Stimulated activated CD8-positive, alpha-beta memory T cell treated with anti-CD3 and anti-CD28 coated beads, Interleukin-4, amount 100 ng/mL, for 48 hours (primary cell): ENCODE results near the gene GTF2A2.
"Not testable (repeated sequence)": the region's sequence is repeated elsewhere in the genome, so short reads cannot be mapped to it uniquely, and the experiment has no call there.

Experiments
- DNase-seq: peaks from one replicate; pipeline ENCODE4 v3.0.0-alpha.2; 2020

GTF2A2 gene

GRCh38 chr15:59668556-59668955 is 11.2 kb upstream of the GTF2A2 start:
- no peak for DNase-seq

GRCh38 chr15:59662260-59662659 is 4.9 kb upstream of the GTF2A2 start:
- no peak for DNase-seq

- DNase-seq, result no peak
These were observed 2.1 kb upstream of the GTF2A2 start for GRCh38 chr15:59659366-59659765.

GRCh38 chr15:59657635-59658125 is 365 bp upstream of the GTF2A2 start:
- DNase-seq, result no peak

GRCh38 chr15:59654046-59654445 is 3.3 kb downstream of the GTF2A2 start:
- no peak for DNase-seq

GRCh38 chr15:59649603-59650002 is 7.7 kb downstream of the GTF2A2 start:
- DNase-seq, result no peak

GRCh38 chr15:59647085-59647484 is 10.2 kb downstream of the GTF2A2 start:
- no peak for DNase-seq

- no peak for DNase-seq
These were observed 11.0 kb downstream of the GTF2A2 start for GRCh38 chr15:59646277-59646676.

GRCh38 chr15:59645812-59646211 is 11.5 kb downstream of the GTF2A2 start:
- DNase-seq, result not testable (repeated sequence)

GRCh38 chr15:59644756-59645155 is 12.6 kb downstream of the GTF2A2 start:
- no peak for DNase-seq

- no peak for DNase-seq
These were observed 15.0 kb downstream of the GTF2A2 start for GRCh38 chr15:59642351-59642750.

- not testable (repeated sequence) for DNase-seq
These were observed 19.8 kb downstream of the GTF2A2 start for GRCh38 chr15:59637507-59637906.

GRCh38 chr15:59636184-59636583 is 21.1 kb downstream of the GTF2A2 start:
- no peak for DNase-seq

GRCh38 chr15:59632714-59633113 is 24.6 kb downstream of the GTF2A2 start:
- DNase-seq, result no peak

GRCh38 chr15:59622289-59622688 is 35.0 kb downstream of the GTF2A2 start:
- DNase-seq, result peak; percentile 77

- no peak for DNase-seq
These were observed 38.9 kb downstream of the GTF2A2 start for GRCh38 chr15:59618406-59618805.

- no peak for DNase-seq
These were observed 40.9 kb downstream of the GTF2A2 start for GRCh38 chr15:59616379-59616778.

- no peak for DNase-seq
These were observed 41.7 kb downstream of the GTF2A2 start for GRCh38 chr15:59615661-59616060.

GRCh38 chr15:59614153-59614552 is 43.2 kb downstream of the GTF2A2 start:
- no peak for DNase-seq

- DNase-seq, result no peak
These were observed 45.7 kb downstream of the GTF2A2 start, which contains the start of gene GCNT3 for GRCh38 chr15:59611276-59612260. Gene GCNT3, plus strand, starts transcription at chr15:59611783. Its CDS starts 6,456 bp downstream, at chr15:59618239.

- no peak for DNase-seq
These were observed 47.3 kb downstream of the GTF2A2 start for GRCh38 chr15:59609730-59610712.

- no peak for DNase-seq
These were observed 51.3 kb downstream of the GTF2A2 start for GRCh38 chr15:59605994-59606393.

- no peak for DNase-seq
These were observed 58.9 kb downstream of the GTF2A2 start for GRCh38 chr15:59598461-59598860.
